GM18502 (cell line): ENCODE data around the gene PTCH1.

Experiments
- ATAC-seq: cut with Tn5 transposase; IDR thresholded peaks from one replicate; pipeline ENCODE4 v1.9.1; 2021; ENCODE audit warnings: mild to moderate bottlenecking; ENCODE audit not compliant: unreplicated experiment, poor library complexity

Gene PTCH1

DNA sequence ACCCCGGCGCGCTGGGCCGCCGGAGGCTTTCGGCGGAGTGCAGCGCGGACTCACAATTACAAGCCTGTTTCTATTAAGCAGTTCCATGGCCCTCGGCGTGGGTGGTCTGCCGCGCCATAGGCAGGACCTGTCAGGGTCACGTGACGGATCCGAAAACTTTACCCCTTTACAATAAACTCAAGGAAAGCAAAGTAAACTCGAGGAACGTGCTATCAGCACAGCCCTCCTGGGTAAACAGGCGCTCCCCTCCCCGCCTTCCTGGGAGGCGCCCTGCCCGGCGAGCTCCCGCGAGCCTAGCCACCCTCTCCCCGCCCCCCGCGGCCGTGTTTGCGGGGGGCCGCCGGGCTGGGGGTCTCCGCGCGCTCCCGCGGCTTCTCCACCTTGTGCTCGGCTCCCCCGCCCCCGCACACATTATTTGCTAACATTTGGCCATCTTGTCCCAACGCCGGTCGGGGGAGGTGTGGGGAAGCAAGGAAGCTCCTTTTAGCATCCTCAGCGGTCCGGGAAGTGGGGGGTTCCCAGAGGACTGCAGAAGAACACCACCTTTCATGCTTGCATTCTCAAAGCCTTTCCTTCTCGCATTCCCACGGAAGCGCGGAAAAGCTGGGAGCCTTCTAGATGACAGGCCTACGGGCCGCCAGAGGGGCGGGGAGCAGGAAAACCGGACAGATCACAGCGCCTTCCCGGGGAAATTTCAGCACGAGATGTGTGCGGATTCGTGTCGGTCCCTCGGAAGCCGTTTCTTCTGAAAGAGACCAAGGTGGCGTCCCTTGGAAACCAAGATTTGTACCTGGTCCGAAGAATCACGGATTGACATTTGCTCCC lies at the start of gene PTCH1:
Gene PTCH1 (minus strand): TSS at position 238 of the 825 bp plus-strand sequence.
- ATAC-seq, result no peak

DNA sequence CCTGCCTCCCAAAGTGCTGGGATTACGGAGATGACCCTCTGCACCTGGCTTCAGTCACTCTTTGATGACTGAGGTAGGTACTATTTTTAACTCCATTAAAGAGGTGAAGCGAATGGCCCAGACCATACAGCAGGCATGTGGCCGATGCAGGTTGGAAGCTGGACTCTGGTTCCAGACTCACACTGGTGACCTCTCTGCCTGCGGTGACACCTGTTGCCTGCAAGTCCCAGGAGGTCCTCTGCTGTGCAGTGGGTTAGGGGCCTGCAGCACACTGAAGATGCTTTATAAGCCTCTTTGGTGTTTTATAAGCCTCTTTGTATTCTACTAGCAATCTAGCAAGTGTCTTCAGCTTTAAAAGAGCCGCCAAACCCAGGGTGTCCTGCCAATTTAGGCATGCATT lies 49.2 kb upstream of the PTCH1 start:
- no peak for ATAC-seq

DNA sequence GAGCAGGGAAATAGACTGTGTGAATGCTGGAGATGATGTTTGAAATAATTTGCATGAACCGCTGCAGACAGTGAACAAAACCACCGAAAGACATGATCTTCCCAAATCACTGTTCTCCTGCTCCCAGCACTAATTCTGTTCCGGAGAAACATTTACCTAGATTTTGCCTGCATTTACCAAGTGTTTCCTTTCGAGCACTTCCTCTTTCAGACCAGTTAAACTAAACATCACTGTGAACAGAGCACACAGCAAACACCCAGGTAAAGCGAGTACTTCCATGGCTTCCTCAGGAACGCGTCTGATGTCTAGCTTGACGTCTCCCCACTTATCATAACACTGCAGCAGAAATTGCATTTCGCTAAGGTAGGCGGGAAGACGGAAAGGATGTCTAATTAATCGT lies 45.1 kb upstream of the PTCH1 start:
- ATAC-seq, result no peak

DNA sequence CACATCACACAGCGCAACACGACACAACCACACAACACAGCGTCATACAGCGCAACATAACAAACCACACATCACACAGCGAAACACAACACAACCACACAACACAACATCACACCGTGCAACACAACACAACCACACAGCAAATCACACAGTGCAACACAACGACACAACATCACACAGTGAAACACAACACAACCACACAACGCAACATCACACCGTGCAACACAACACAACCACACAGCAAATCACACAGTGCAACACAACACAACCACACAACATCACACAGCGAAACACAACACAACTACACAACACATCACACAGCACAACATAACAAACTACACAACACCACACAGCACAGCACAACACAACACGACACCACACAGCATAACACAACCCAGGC lies 40.4 kb upstream of the PTCH1 start:
- ATAC-seq, result no peak

DNA sequence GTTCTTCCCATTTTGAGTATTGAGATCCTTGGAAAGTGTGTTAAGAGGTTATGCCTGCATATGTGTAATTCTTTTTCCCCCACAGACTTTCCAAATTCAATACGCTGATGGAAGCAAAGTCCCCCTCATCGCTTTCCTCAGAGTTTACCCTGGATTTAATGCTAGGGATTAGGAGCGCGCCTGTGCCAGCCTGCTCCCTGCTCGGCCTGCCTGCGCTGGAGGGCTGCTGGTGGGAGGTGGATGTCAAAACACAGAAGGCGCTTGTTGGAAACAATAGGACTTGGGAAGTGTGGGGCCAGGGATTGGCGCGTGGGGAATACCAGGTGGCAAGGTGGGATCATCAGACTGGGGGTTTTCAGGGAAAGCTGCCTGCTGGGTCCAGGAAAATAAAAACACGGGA lies 39.8 kb upstream of the PTCH1 start:
- ATAC-seq, result no peak

DNA sequence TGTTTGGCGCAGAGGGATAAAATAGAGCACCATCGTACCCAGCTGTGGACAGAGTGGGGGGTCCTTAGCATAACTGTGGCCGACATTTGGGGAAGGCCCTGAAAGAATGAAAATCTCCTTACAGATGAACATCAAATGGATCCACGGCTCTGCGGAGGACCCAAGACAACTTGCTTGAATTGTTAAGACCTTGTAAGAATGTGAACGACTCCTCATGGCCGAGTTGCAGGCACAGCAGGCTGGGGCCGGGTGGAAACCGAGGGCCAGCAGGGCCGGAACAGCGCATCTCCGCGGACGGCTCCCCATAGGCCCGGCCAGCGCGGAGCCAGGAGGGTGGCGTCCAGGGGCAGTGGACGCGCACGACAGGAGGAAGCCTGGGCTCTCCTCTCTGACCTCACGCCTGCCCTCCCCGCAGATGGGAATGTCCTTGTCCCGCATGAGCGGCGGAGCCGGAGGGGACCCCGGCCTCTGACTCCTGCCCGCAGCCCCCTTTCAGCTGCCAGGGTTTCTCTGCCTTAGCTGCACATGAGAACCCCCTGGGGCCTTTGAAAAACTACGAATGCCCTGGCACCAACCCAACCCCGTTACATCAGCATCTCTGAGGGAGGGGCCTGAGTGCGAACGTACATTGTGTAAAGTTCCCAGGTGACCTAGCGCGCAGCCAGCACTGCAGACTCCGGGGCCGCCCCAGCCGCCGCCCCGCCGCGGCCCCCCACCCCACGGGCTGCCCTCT lies 36.2 kb upstream of the PTCH1 start:
- no peak for ATAC-seq

DNA sequence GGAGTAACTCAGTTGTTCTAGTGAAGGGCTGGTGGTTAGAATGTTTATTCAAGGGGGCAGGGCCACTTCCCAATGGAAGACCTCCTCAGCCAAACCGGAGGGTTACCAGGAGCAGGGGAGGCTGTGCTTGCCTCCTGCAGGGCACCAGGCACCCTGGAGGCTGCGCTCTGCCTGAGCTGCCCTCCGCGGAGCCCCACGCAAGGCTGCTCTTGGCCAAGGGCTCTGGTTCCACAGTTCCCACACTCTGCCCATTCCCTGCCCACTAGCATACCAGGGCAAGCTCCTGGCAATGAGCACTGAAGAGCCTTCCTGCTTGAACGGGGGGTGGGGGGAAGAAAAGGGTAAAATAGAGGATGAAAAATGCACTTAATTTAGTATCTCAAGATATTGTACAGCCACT lies 35.5 kb upstream of the PTCH1 start:
- ATAC-seq, result no peak

DNA sequence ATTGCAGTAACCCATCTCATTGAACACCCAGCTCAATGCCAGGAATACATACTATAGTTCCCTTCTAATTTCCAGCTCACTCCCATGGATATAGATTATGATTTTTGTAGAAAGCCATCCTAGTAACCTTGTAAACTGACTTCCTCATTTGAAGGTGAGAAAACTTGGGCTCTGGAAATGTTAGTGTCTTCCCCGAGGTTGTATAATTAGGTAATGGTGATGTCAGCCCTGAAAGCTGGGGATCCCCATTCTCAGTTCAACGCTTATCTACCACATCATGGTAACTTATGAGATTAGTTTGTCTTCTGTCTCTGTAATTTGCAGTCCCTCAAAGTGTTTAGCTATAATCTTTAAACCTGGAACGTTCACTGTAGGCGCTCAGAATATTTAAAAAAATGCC lies 34.6 kb upstream of the PTCH1 start:
- ATAC-seq, result no peak

DNA sequence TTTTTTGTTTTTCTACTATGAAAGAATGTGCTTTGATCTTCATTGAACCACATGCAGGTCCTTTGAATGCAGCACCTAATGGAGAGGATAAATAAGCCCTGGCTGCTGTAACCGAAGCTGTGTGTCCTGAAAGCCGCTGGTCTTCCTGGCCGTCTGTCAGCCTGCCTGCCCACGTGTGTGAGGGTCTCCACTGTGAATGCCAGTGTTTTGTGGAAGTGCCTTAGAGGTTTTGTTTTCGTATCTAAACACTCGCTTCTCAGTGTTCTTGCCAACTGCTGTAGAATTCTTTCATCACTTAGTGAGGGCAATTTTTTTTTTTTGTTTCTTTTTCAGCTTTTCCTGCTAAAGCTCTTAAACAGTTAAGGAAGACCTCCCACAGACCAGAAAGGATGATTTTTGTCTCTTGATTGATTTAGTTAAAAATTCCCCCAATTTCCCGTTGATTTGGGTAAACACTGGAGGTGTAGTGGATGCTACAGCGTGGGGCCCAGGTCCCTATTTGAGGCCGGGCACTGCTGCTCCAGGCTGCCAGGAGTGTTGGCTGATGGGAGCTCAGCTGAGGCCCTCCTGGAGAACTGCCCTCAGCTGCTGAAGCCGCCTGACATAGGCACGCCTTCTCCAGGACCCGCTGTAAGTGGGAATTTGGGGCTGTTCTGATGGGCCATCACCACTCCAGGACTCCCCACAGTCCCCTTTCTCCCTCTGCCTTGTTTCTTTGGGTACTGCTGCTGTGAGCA lies 29.2 kb upstream of the PTCH1 start:
- ATAC-seq, result no peak

DNA sequence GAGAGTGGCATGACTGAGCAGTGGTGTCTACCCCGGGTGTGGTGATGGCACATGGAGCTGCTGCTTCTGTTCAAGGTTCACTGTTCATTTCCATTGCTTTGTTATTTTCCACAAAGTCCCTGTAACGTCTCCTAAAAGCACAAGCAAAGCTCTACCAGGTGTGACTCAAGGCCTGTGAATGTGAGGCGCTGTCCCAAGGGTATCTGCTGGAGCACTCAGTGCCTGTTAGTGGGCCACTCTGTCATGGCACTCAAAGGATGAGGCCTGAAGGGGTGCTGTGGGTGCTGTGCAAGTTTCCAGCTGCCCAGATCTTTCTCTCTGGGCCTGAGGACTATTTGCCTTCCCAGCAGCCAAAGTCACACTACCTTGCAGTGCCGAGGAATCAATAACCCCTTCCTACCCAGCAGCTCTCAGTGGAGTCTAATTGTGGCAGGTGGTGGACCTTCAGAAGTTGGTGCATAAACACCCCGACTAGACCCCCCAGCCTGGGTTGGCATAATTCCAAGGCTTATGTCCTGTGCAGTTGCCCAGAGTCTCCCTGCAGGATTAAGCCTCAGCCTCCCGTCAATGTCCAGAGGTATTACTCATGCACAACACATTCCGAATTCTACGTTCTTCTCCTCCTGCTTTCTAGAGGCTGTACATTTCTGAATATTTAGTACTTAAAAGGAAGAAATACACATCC lies 17.4 kb upstream of the PTCH1 start:
- ATAC-seq, result no peak

DNA sequence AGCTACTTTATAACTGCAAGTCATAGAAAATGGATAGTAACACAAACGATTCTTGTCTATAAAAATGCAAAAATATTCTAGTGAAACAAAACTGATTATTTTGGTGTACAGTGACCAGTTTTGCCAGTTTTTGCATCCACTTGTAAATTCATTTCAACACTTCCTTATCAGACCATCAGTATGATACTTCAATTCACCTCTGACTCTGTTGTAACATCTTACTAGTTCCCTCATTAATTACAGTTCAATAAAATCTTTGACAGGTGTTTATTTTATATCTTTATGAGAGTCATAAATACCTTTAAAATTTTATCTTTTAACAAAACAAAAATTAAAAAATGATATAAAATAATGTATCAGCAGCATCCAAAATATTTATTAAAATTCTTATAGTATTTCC lies 13.1 kb upstream of the PTCH1 start:
- no peak for ATAC-seq

DNA sequence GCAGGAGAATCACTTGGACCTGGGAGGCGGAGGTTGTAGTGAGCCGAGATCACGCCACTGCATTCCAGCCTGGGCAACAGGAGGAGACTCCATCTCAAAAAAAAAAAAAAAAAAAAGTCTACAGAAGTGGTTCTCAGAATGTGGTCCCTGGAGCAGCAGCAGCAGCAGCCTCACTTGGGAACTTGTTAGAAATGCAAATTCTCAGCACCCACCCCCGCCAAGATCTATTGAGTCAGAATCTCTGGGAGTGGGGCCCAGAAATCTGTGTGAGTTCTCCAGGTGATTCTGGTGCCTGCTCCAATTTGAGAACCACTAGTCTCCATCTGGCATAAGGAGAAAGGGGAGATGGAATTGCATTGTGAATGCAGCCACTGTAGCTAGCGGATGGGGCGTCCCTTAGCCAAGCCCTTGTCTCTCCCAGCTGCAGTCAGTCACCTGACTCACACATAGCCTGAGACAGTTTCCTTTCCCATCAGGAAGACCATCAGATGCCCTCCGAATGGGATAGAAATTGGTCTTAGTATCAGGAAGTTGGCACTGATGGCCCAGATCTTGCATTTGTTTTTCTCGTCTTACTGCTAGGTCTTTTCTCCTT lies 12.2 kb upstream of the PTCH1 start:
- no peak for ATAC-seq

DNA sequence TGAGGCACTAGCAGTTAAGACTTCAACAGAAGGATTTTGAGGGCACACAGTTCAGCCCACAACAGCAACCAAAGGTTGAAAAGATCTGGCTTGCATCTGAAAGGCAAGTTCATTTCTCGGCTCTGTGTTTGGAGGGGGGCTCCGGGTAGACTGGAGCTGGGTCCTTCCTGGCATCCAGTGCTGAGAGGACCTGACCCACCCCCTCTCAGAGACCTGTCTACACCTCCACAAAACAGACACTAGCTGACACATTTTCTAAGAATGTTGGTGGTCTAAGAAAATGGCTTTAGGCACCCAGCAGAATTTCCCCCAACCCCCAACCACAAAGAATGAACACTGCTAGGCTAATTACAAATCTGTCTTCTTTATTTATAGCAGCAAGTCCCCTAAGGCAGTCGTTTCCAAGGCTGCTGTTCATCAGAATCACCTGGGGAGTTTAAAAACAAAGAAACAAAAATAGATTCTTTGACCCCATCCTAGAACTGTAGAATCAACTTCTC lies 6.2 kb upstream of the PTCH1 start:
- no peak for ATAC-seq

DNA sequence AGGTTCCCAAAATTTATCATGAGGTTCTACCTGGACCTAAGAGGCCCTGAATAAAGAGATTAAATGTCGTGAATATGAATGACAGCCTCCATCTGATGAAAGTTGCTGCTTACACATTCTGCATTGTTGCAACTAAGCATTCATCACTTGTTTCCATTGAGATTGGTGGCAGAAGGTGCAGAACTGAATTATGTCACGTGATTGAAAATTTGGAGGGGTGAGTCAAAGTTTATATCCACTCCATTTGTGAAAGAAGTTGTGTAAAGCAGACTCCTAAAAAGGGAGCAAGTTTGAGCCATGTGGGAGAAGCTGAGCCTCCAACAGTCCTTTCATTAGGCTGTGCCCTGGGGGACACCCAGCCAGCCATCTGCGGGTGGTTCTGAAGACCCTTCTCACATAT lies 4.9 kb upstream of the PTCH1 start:
- no peak for ATAC-seq

DNA sequence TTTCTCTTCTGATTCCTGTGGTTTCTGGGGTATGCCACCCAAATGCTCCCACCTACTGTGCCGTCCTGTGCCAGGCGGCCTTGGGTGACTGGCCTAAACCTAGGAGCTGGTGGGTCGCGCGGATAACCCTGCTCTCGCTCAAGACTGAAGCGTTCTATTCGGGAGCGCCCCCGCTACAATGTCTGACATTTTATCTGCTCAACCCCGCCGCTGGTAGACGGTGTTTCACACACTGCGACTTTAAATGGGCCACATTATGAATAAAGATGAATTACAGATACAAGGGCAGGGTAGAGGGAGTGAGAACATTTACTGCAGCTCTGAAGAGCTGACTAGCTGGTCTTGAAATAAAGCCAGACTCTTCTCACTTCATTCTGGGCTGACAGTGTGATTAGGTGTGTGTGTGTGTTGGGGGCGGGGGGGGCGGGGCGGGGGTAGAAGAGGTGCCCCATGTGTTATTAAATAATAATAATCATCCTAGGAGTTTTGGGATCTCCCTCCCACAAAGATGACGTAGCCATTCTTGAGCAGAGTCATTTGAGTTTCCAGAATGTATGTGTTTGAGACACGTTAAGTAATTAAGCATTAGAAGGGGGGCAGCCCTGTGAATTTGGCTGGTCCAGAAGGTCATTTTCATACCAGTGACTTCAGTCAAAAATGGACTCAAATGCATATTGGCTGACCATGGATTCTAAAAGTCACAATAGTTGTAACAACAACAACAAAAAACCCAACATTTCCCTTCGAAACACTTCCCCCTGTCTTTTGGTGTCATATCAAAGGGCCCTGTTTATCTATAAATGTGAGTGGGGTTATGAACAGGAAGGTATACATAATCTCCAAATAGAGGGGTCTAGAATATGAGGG lies 1.0 kb upstream of the PTCH1 start:
- no peak for ATAC-seq

DNA sequence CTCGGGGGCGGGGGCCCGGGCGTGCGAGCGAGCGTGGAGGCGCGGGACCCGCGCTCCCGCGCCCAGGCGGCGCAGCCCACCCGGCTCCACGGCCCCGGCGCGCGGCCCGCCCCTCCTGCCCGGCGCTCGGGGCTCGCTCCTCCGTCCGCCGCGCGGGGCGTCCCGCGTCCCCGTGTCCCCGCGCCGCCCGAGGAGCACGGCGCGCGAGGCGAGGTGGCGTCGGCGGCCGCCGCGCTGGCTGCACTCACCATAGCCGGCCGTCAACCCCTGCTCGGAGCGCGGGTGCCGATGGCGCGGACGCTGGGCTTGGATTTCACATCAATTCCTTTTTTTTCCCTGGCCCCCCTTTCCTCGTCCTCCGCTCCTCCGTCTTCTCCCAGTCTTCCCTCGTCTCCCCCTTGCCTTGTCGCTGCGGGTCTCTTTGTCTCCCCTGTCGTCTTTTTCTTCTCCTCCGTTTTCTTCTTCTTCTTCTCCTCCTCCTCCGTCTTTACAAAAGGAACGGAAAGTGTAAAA lies 494 bp downstream of the PTCH1 start:
- no peak for ATAC-seq

DNA sequence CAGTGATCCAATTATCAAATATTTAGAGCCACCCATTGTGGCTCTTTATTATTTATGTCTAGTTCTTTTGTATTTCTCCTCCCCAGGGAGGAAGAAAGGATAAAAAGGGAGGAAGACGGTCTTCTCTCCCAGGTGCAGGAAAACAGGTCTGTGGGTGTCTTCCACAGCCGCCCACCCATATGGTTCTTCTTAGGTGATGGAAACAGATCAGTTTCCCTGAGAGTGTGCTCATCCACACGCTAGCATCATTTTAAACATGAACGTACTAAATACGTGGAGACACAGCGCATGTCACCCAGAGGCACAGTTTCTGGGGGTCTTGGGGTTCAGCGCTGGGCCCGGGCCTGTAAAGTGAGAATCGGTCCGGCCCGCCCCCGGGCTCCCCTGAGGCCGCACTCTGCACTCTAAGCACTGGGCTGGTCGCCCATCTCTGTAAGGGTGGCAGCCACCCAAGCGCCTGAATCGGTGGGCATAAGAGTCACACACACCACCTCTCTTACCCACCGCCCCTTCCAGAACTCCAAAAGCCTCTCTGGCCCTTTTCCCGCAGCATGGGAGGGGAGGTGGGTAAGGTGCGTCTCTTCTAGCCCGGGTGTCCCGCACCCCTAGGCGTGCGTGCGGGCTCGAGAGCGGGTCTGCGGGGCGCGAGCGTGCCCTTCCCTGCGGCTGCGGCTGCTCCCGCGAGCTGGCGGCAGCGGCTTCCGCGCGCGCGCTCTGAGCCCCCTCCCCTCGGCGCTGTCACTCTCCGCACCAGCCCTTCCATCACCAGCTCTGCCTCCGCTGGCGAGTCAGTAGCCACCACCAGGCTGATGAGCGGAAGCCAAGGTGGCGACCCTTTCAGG lies 1.3 kb downstream of the PTCH1 start:
- no peak for ATAC-seq

DNA sequence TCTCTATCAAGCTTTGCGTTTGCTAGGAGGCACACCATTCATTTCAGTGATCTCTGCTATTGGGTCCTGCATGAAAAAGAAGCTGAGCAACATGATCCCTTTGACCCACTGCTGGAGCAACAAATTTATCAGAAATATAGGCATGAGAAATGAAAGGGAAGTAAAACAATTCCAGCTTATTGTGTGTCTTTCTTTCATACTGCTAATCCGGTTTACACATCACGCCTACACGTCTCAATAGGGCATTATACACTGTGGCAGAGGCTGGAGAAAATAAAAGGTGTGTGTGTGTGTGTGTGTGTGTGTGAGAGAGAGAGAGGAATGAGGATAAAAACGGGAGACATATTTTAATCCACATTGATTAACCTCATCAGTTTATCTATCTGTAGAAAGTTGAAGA lies 2.4 kb downstream of the PTCH1 start:
- no peak for ATAC-seq
